Measurements from ENCODE around the gene TRIM5.
A peak's percentile ranks its signal among the peaks of the same experiment; 100 is the strongest.
"Not testable (repeated sequence)": the region's sequence is repeated elsewhere in the genome, so short reads cannot be mapped to it uniquely, and the experiment has no call there.

The TRIM5 gene

GRCh38 chr11:5688482-5688881 is 3.6 kb upstream of the TRIM5 start:
- no peak for DNase-seq

GRCh38 chr11:5686426-5686825 is 1.6 kb upstream of the TRIM5 start:
- no peak for DNase-seq

GRCh38 chr11:5684036-5684645 is 733 bp downstream of the TRIM5 start:
- DNase-seq: no peak

DNA sequence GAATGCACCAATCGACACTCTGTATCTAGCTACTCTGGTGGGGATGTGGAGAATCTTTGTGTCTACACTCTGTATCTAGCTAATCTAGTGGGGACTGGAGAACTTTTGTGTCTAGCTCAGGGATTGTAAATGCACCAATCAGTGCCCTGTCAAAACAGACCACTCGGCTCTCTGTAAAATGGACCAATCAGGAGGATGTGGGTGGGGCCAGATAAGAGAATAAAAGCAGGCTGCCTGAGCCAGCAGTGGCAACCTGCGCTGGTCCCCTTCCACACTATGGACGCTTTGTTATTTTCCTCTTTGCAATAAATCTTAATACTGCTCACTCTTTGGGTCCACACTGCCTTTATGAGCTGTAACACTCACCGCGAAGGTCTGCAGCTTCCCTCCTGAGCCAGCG is 1.3 kb downstream of the TRIM5 start:
- DNase-seq: not testable (repeated sequence)

DNA sequence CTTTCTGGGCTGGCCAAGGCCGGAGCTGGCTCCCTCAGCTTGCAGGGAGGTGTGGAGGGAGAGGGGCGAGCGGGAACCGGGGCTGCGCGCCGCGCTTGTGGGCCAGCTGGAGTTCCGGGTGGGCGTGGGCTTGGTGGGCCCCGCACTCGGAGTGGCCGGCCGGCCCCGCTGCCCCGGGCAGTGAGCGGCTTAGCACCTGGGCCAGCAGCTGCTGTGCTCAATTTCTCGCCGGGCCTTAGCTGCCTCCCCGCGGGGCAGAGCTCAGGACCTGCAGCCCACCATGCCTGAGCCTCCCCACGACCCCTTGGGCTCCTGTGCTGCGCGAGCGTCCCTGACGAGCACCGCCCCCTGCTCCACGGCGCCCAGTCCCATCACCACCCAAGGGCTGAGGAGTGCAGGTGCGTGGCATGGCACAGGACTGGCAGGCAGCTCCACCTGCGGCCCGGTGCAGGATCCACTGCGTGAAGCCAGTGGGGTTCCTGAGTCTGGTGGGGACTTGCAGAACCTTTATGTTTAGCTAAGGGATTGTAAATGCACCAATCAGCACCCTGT is 1.9 kb downstream of the TRIM5 start:
- not testable (repeated sequence) for DNase-seq

- no peak for DNase-seq
Measured at GRCh38 chr11:5679811-5680210, 5.1 kb downstream of the TRIM5 start.

DNA sequence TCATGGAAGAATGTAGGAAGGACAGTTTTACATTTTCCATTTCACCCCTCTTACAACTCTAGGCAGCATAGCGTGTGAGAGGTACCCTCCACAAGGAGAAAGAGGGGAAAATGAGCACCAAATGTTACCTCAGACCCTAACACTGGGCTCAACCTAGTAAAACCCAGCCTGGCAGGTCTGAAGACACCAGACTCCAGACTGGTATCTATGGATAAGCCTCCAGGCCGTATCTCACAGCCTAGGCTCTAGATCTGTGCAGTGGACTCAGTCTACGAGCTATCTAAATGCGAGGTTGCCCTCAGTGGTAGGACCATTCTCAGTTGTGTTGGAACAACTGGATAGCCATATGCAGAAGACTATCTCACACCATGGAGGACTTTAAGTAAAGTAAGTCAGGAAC is 10.5 kb downstream of the TRIM5 start:
- DNase-seq: no peak

- DNase-seq: no peak
Measured at GRCh38 chr11:5671831-5672230, 13.0 kb downstream of the TRIM5 start.

DNA sequence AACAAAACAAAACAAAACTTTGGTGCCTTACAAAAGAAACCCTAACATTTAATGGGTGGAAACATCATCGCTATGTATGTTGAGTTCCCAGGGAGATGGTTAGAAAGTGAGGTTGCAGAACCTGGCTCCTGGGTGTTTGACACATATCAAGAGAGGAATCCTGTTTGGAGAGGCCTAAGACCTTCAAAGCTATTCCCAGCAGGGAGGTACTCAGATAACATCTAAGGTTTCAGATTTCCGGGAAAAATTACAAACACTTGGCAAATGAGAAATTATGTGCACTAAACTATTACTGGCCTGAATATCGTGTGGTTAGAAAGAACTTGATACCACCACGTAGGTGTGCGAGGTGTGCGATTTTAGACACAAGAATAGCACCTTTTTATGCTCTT is 18.5 kb downstream of the TRIM5 start:
- DNase-seq: no peak

DNA sequence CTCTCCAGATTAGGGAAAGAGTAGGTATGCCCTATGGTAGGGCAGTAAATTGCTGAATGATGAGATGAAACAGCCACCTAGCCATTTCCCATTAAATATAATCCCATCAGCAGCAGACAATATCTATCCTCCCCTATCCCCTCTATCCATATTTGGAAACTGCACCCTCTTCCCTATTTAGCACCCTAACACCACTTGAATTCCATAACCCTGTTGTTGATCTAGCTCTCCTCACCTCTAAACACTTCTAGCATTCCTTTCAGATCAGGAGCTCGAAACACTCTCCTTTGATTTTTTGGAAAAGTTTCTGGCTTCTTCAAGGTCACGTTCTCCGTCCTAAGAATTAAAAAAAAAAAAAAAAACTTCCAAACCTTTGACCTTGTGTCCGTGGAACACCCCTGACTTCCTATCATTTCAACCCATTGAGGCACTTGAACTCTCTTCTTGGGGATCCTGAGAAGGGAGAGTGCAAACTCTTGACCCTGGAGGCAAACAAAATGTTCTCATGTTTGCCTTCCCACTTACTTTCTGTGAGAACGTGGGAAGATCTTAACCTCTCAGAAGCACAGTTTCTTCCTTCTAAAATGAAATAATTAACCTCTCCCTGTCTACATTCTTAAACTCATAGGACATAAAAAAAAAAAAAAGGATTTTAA is 19.0 kb downstream of the TRIM5 start:
- no peak for DNase-seq

DNA sequence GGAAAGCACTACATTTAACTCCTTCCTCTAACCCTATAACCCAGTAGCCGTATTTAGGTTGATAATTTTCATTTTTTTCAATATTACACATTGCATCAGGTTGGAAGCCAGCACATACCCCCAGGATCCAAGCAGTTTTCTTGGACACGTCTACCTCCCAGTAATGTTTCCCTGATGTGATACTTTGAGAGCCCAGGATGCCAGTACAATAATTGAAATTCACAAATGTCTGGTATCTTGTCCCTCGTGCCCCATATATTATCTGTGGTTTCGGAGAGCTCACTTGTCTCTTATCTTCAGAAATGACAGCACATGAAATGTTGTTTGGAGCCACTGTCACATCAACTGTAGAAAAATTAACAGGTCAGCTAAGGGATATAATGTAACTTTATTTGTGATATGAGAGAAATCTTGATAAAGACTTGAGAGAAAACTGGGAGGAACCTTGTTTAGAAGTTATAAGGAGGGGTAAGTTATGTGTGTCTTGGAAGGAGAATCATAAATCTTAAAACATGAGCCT is 19.8 kb downstream of the TRIM5 start:
- DNase-seq: no peak

- no peak for DNase-seq
Measured at GRCh38 chr11:5663511-5663910, 21.4 kb downstream of the TRIM5 start.

- no peak for DNase-seq
Measured at GRCh38 chr11:5658318-5658717, 26.6 kb downstream of the TRIM5 start.

GRCh38 chr11:5656956-5657355 is 27.9 kb downstream of the TRIM5 start:
- DNase-seq: not testable (repeated sequence)

DNA sequence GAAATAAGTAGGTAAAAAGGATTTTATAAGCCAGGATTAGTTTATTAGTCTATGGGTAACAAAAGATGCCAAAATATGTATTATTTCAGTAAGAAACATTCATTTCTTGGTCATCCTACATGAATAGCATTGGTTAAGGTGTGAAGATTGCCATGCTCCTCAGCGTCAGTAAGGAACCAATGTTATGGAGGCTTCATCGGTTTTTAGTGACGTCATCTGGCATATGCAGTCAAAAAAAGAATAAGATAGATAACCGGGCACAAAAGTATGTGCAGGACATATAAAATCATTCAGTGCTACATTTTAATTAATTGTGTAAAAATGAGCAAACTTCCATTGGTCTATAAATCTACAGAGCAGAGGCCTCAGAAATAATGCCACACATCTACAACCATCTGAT is 29.4 kb downstream of the TRIM5 start:
- DNase-seq: no peak

GRCh38 chr11:5646139-5646538 is 38.7 kb downstream of the TRIM5 start:
- DNase-seq: no peak

DNA sequence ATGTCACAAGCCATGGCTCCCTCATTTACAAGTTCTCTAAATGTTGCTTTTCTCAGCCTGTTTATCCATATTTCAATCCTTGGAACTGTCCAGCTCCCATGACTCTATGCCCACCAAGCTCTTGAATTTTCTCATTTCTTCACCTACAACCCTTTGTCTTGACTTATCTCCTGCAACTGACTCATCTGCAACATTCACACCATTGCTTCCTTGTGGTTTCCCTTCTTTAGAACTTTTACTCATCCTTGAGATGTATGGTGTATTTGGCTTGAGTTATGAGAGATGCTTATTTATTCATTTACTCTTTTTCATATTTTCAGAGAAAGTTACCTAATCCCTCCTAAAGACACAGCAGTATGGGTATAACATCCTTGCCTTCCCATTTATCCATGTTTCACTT is 41.3 kb downstream of the TRIM5 start:
- no peak for DNase-seq

- DNase-seq: no peak
Measured at GRCh38 chr11:5639953-5640352, 44.9 kb downstream of the TRIM5 start.

GRCh38 chr11:5631969-5632635 is 52.8 kb downstream of the TRIM5 start:
- no peak for DNase-seq

DNA sequence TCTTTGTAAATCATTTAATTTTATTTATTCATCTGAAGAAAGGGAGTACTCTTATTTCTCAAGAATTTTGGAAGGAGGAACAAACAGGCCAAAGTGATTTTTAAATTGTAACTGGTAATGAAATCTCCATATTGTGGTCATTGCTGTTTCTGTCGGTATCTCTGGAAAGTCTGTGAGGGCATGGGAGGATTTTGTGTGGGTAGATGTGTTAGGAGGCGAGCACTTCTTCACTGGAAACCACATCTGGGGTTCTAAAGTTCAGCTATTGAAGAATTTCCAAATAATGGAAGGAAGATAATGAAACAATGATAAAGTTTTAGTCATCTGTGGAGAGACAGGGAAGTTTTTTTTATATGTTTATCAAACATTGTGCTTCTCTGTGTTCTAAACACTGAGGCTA is 53.5 kb downstream of the TRIM5 start:
- DNase-seq: no peak

GRCh38 chr11:5626196-5626595 is 58.7 kb downstream of the TRIM5 start:
- DNase-seq: no peak

GRCh38 chr11:5625281-5625680 is 59.6 kb downstream of the TRIM5 start:
- no peak for DNase-seq

- peak; percentile 71 for DNase-seq
Measured at GRCh38 chr11:5624489-5625279, 60.2 kb downstream of the TRIM5 start, which contains the start of gene TRIM34. TSS of gene TRIM34 (plus strand) at chr11:5625001. CDS start at chr11:5632332, 7,331 bp downstream.
